ENCODE results near the gene ICE2.

DNA sequence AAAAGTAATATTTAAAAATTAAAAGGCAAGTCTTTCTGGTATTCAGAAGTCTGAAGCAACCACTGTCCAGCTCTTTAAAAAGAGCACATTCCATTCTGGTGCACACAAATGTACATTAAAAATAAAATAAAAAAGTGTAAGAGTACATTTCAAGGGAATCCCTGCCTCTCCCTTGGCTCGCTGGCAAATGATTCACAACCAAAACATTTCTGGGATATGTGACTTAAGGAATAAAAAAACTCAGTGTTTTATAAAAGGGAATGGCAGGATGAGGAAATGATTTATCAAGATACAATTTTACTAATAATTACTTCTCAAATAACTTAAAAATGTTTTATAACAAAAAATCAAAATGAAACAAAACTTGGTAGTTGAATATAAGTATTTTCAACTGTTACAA lies 57.4 kb downstream of the ICE2 start:
- no peak for TF ChIP-seq SP1 (IDR thresholded peaks at IDR 0.05)
- no peak for TF ChIP-seq ARNT (IDR thresholded peaks at IDR 0.05)
- TF ChIP-seq CTBP1 (IDR thresholded peaks at IDR 0.05; ENCODE audit: borderline replicate concordance): no peak
- TF ChIP-seq BHLHE40 (IDR thresholded peaks at IDR 0.05; ENCODE audit: borderline replicate concordance): no peak
- TF ChIP-seq FOXK2 (IDR thresholded peaks at IDR 0.05): no peak
- no peak for TF ChIP-seq SUZ12 (IDR thresholded peaks at IDR 0.05)
- no peak for TF ChIP-seq NFRKB (IDR thresholded peaks at IDR 0.05)
- no peak for TF ChIP-seq TARDBP (IDR thresholded peaks at IDR 0.05)
- TF ChIP-seq ELF4 (IDR thresholded peaks at IDR 0.05): no peak

Measured in HEK293T (cell line).